ENCODE measurements around the gene LRP1B. TPM values are rescaled to one million over a fixed set of nuclear protein-coding genes. Genes with fewer than 3 reads are reported as not detected.

Gene LRP1B
- total and polyA plus RNA-seq, 2 donors (not counting 1 experiment from before 2014, with no cell fraction given) = not detected

DNA sequence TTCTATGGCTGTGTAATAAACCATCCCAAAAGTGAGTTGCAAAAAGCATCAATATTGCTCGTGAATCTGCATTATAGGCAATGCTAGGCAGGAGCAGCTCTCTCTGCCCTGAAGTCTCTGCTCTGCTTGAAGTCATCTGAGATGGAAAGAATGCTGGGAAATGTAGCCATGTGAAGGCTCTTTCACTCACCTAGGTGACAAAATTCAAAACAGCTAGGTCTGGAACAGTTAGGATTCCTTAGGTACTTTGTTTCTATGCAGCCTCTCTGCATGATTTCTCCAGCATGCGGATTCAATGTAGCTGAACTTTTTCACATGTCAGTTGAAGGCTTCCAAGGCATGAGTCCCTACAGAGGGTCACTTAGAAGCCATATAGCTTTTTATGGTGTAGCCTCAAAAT lies 1383.7 kb downstream of the LRP1B start:
- no peaks in the 10 kb centered on the region for H3K36me3 ChIP-seq (replicated peaks in 1 of 2; ENCODE audit: control extremely low read depth in 1 of 2, control insufficient read depth in 1 of 2, extremely low read depth in 1 of 2, insufficient read depth in 2 of 2, low read length in 1 of 2)
- no peak overlapping the region for H3K27ac Mint-ChIP-seq
- TF ChIP-seq, protein P1, sequence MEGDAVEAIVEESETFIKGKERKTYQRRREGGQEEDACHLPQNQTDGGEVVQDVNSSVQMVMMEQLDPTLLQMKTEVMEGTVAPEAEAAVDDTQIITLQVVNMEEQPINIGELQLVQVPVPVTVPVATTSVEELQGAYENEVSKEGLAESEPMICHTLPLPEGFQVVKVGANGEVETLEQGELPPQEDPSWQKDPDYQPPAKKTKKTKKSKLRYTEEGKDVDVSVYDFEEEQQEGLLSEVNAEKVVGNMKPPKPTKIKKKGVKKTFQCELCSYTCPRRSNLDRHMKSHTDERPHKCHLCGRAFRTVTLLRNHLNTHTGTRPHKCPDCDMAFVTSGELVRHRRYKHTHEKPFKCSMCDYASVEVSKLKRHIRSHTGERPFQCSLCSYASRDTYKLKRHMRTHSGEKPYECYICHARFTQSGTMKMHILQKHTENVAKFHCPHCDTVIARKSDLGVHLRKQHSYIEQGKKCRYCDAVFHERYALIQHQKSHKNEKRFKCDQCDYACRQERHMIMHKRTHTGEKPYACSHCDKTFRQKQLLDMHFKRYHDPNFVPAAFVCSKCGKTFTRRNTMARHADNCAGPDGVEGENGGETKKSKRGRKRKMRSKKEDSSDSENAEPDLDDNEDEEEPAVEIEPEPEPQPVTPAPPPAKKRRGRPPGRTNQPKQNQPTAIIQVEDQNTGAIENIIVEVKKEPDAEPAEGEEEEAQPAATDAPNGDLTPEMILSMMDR (IDR thresholded peaks at IDR 0.05) = no peak
- TF ChIP-seq EZH2 (IDR thresholded peaks at IDR 0.05; ENCODE audit: borderline replicate concordance, insufficient read depth, low read depth, low read length, poor library complexity, severe bottlenecking) = no peak
- no peak overlapping the region for H2AFZ ChIP-seq (ENCODE audit: insufficient read depth, low read depth, low read length, poor library complexity, severe bottlenecking)
- intact Hi-C loops (cut with micrococcal nuclease) = no loop called here
- ChIA-PET CTCF (no interaction called here), POLR2A (no interaction called here)
- no peak for ATAC-seq (ENCODE audit: low read depth)
- H3K27ac ChIP-seq (ENCODE audit: low read length in 2 of 2) = no peak overlapping the region
- no peaks in the 10 kb centered on the region for H3K27me3 Mint-ChIP-seq
- no peak overlapping the region for H3K4me2 ChIP-seq (replicated peaks; ENCODE audit: low read depth, low read length, poor library complexity, severe bottlenecking)
- H3K9me3 ChIP-seq (ENCODE audit: control extremely low read depth in 1 of 3, control insufficient read depth in 2 of 3, insufficient read depth in 1 of 3, low read length in 2 of 3) = no peaks in the 10 kb centered on the region
- WGBS (ENCODE audit: insufficient coverage) = 86% methylated on average over 1 of the region's 2 CpGs
- H3K9ac ChIP-seq (ENCODE audit: low read length) = no peak overlapping the region
- H3K79me2 ChIP-seq (ENCODE audit: control insufficient read depth, insufficient read depth, low read length) = no peaks in the 10 kb centered on the region
- no peaks in the 10 kb centered on the region for H3K27me3 ChIP-seq (replicated peaks in 1 of 4; ENCODE audit: control extremely low read depth in 1 of 4, control insufficient read depth in 3 of 4, insufficient read depth in 4 of 4, low read length in 3 of 4)
- H3K4me1 Mint-ChIP-seq = no peaks in the 10 kb centered on the region
- no peaks in the 10 kb centered on the region for H3K9me3 Mint-ChIP-seq (ENCODE audit: insufficient read depth)
- no peak for DNase-seq
- no peaks in the 10 kb centered on the region for H4K20me1 ChIP-seq (ENCODE audit: control insufficient read depth, insufficient read depth, low read length, poor library complexity, severe bottlenecking)
- H3K4me3 ChIP-seq (ENCODE audit: control extremely low read depth in 1 of 5, extremely low read depth in 1 of 5, insufficient read depth in 1 of 5, low read depth in 2 of 5, low read length in 4 of 5) = no peak overlapping the region
- no peaks in the 10 kb centered on the region for H3K4me1 ChIP-seq (ENCODE audit: control insufficient read depth in 2 of 2, insufficient read depth in 2 of 2, low read length in 2 of 2)
- no peak overlapping the region for H3K4me3 Mint-ChIP-seq

DNA sequence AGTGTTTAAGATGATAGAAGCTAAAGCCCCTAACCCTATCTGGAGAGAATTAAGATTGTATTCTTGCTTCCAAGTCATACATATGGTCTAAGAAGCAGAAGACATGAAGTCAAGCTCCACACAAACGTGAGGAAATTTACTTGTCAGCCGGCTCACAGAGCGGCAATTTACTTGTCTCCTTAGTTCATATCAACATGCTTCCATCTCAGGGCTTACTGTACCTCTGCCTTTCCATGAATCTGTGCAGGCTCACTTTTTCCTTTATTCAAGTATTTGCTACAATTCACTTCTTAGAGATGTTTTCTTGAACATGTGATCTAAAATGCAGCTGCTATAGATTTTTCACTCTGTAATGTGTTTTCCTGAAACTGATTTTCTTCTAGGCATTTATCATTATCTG lies 1386.4 kb downstream of the LRP1B start:
- no peak for ATAC-seq (ENCODE audit: low read depth)
- Histone ChIP-seq H3K27me3 (replicated peaks in 1 of 4; ENCODE audit: control extremely low read depth in 1 of 4, control insufficient read depth in 3 of 4, insufficient read depth in 4 of 4, low read length in 3 of 4) (no peaks in the 10 kb centered on the region), H3K79me2 (ENCODE audit: control insufficient read depth, insufficient read depth, low read length) (no peaks in the 10 kb centered on the region), H3K4me3 (ENCODE audit: control extremely low read depth in 1 of 5, extremely low read depth in 1 of 5, insufficient read depth in 1 of 5, low read depth in 2 of 5, low read length in 4 of 5) (no peak overlapping the region), H3K4me2 (replicated peaks; ENCODE audit: low read depth, low read length, poor library complexity, severe bottlenecking) (no peak overlapping the region), H3K36me3 (replicated peaks in 1 of 2; ENCODE audit: control extremely low read depth in 1 of 2, control insufficient read depth in 1 of 2, extremely low read depth in 1 of 2, insufficient read depth in 2 of 2, low read length in 1 of 2) (no peaks in the 10 kb centered on the region), H4K20me1 (ENCODE audit: control insufficient read depth, insufficient read depth, low read length, poor library complexity, severe bottlenecking) (no peaks in the 10 kb centered on the region), H3K4me1 (ENCODE audit: control insufficient read depth in 2 of 2, insufficient read depth in 2 of 2, low read length in 2 of 2) (no peaks in the 10 kb centered on the region), H3K9me3 (ENCODE audit: control extremely low read depth in 1 of 3, control insufficient read depth in 2 of 3, insufficient read depth in 1 of 3, low read length in 2 of 3) (no peaks in the 10 kb centered on the region), H2AFZ (ENCODE audit: insufficient read depth, low read depth, low read length, poor library complexity, severe bottlenecking) (no peak overlapping the region), H3K27ac (ENCODE audit: low read length in 2 of 2) (no peak overlapping the region), H3K9ac (ENCODE audit: low read length) (no peak overlapping the region)
- no peaks in the 10 kb centered on the region for H3K9me3 Mint-ChIP-seq (ENCODE audit: insufficient read depth)
- POLR2A ChIA-PET = no interaction called here
- CTCF ChIA-PET = no interaction called here
- no peaks in the 10 kb centered on the region for H3K27me3 Mint-ChIP-seq
- no peak overlapping the region for H3K27ac Mint-ChIP-seq
- intact Hi-C loops (cut with micrococcal nuclease) = no loop called here
- H3K4me3 Mint-ChIP-seq = no peak overlapping the region
- H3K4me1 Mint-ChIP-seq = no peaks in the 10 kb centered on the region
- WGBS (ENCODE audit: insufficient coverage) = 85% methylated on average over 3 of the region's 3 CpGs
- no peak for DNase-seq
- no peak for TF ChIP-seq EZH2 (IDR thresholded peaks at IDR 0.05; ENCODE audit: borderline replicate concordance, insufficient read depth, low read depth, low read length, poor library complexity, severe bottlenecking)
- TF ChIP-seq, protein P1 (IDR thresholded peaks at IDR 0.05) = no peak
